Activated CD8-positive, alpha-beta T cell treated with anti-CD3 and anti-CD28 coated beads for 36 hours (primary cell): Measurements from ENCODE around the gene PLCL1. TPM values are rescaled to one million over a fixed set of nuclear protein-coding genes. Genes with fewer than 3 reads are reported as not detected.

Experiments
- ATAC-seq: fragments of 200-7000 bp; cut with Tn5 transposase; one replicate; pipeline ENCODE4 v1.10.0; 2021; ENCODE audit warnings: mild to moderate bottlenecking, moderate library complexity
- CTCF ChIA-PET: fragments of 350-600 bp; sonication (Branson Sonifier 250); formaldehyde crosslinking; loops from one replicate; lab custom pipeline; 2021; ENCODE audit warnings: antibody characterized with exemption; lab: Charles Lee
- POLR2A ChIA-PET: fragments of 350-600 bp; sonication (Branson Sonifier 250); formaldehyde crosslinking; loops from one replicate; lab custom pipeline; 2021; ENCODE audit warnings: antibody characterized with exemption; lab: Charles Lee
- DNase-seq: peaks from one replicate; pipeline ENCODE4 v3.0.0-alpha.2; 2020
- H3K27ac Mint-ChIP-seq: one replicate; pipeline ENCODE4 v1.8.0; 2021; ENCODE audit warnings: mild to moderate bottlenecking, mixed read lengths
- H3K27me3 Mint-ChIP-seq: one replicate; pipeline ENCODE4 v1.8.0; 2021; ENCODE audit warnings: mixed read lengths
- H3K36me3 Mint-ChIP-seq: one replicate; pipeline ENCODE4 v1.8.0; 2021; ENCODE audit warnings: low read depth, mixed read lengths
- H3K4me1 Mint-ChIP-seq: one replicate; pipeline ENCODE4 v1.8.0; 2021; ENCODE audit warnings: low read depth, mixed read lengths
- H3K4me3 Mint-ChIP-seq: one replicate; pipeline ENCODE4 v1.8.0; 2021; ENCODE audit warnings: mild to moderate bottlenecking, moderate library complexity, mixed read lengths
- H3K9me3 Mint-ChIP-seq: one replicate; pipeline ENCODE4 v1.8.0; 2021; ENCODE audit warnings: mixed read lengths
- CTCF ChIP-seq: fragments of 200-600 bp; IDR thresholded peaks from one replicate; pipeline ENCODE4 v1.8.0; 2022; ENCODE audit warnings: antibody characterized with exemption, mild to moderate bottlenecking
- intact Hi-C: fragments of 100-400 bp; cut with micrococcal nuclease; formaldehyde crosslinking; loops from one replicate; pipeline ENCODE4 v1.10.0; 2022
- total RNA-seq, 2 experiments: library from RNA; stranded (reverse); gene quantifications; one replicate each; pipeline ENCODE4 v1.2.3, GENCODE V29; 2021

The PLCL1 gene
- total RNA-seq, 2 experiments from 2014 or later, result 0.68 to 0.69 TPM

- Mint-ChIP-seq H3K27ac (peak overlapping the region; percentile 28), H3K4me1 (peaks cover 47% of the 10 kb centered on the region), H3K27me3 (no peaks in the 10 kb centered on the region), H3K9me3 (no peaks in the 10 kb centered on the region), H3K36me3 (peaks cover 5% of the 10 kb centered on the region), H3K4me3 (no peak overlapping the region)
- DNase-seq (no peak), ATAC-seq (peak; percentile 26)
- CTCF ChIA-PET, result no interaction called here
- POLR2A ChIA-PET, result no interaction called here
- no peak for TF ChIP-seq CTCF
- intact Hi-C loops, result no loop called here
These were observed 196.0 kb downstream of the PLCL1 start for GRCh38 chr2:198000417-198000816.

- DNase-seq, result no peak
- H3K4me3 Mint-ChIP-seq, result no peak overlapping the region
- CTCF ChIA-PET, result interaction anchor here (0.6 kb wide), 1 partner anchor 18 kb away, joined by 3 read pairs; no protein-coding TSS in a partner anchor
These were observed 199.8 kb downstream of the PLCL1 start for GRCh38 chr2:198004173-198004572.

GRCh38 chr2:198004921-198005829 is 200.8 kb downstream of the PLCL1 start:
- Mint-ChIP-seq H3K36me3 (peaks cover 9% of the 10 kb centered on the region), H3K27ac (peak overlapping the region; percentile 89), H3K9me3 (peaks cover 18% of the 10 kb centered on the region), H3K4me3 (peak overlapping the region; percentile 51), H3K4me1 (peaks cover 48% of the 10 kb centered on the region), H3K27me3 (no peaks in the 10 kb centered on the region)
- ChIA-PET CTCF (interaction anchor here (1.0 kb wide), 1 partner anchor 8 kb away, joined by 4 read pairs; no protein-coding TSS in a partner anchor), POLR2A (no interaction called here)
- intact Hi-C loops, result loop anchor here (2.0 kb wide), 1 partner anchor 40 kb away; no protein-coding TSS in a partner anchor
- ATAC-seq (peak; percentile 82), DNase-seq (peak; percentile 65)
- no peak for TF ChIP-seq CTCF

More at GRCh38 chr2:198004173-198004572, 199.8 kb downstream of the PLCL1 start:
- intact Hi-C loops, result loop anchor here (2.0 kb wide), 1 partner anchor 41 kb away; no protein-coding TSS in a partner anchor
- no peak for TF ChIP-seq CTCF
- H3K27ac Mint-ChIP-seq, result peak overlapping the region; percentile 89
- peaks cover 10% of the 10 kb centered on the region for H3K9me3 Mint-ChIP-seq
- peaks cover 49% of the 10 kb centered on the region for H3K4me1 Mint-ChIP-seq
- peaks cover 7% of the 10 kb centered on the region for H3K36me3 Mint-ChIP-seq
- no peaks in the 10 kb centered on the region for H3K27me3 Mint-ChIP-seq
- ATAC-seq, result no peak
- POLR2A ChIA-PET, result interaction anchor here (0.5 kb wide), 1 partner anchor 1933 kb away, joined by 3 read pairs; no protein-coding TSS in a partner anchor

GRCh38 chr2:198006733-198007132 is 202.3 kb downstream of the PLCL1 start:
- Mint-ChIP-seq H3K4me3 (no peak overlapping the region), H3K36me3 (peaks cover 17% of the 10 kb centered on the region), H3K27ac (no peak overlapping the region), H3K9me3 (peaks cover 30% of the 10 kb centered on the region), H3K4me1 (peaks cover 37% of the 10 kb centered on the region), H3K27me3 (no peaks in the 10 kb centered on the region)
- intact Hi-C loops, result no loop called here
- ATAC-seq (no peak), DNase-seq (no peak)
- CTCF ChIA-PET, result interaction anchor here (0.8 to 1.8 kb wide), 4 partner anchors 13 to 168 kb away, joined by 3 to 5 read pairs (median 3); no protein-coding TSS in a partner anchor
- POLR2A ChIA-PET, result no interaction called here
- TF ChIP-seq CTCF, result no peak

GRCh38 chr2:198008230-198008629 is 203.8 kb downstream of the PLCL1 start:
- ChIA-PET CTCF (no interaction called here), POLR2A (no interaction called here)

More at GRCh38 chr2:198008230-198008629, 203.8 kb downstream of the PLCL1 start:
- DNase-seq (no peak), ATAC-seq (no peak)
- peaks cover 37% of the 10 kb centered on the region for H3K4me1 Mint-ChIP-seq
- no peaks in the 10 kb centered on the region for H3K27me3 Mint-ChIP-seq
- TF ChIP-seq CTCF, result no peak
- H3K4me3 Mint-ChIP-seq, result no peak overlapping the region
- intact Hi-C loops, result no loop called here
- no peak overlapping the region for H3K27ac Mint-ChIP-seq
- H3K36me3 Mint-ChIP-seq, result peaks cover 20% of the 10 kb centered on the region
- H3K9me3 Mint-ChIP-seq, result peaks cover 41% of the 10 kb centered on the region
